Heart right ventricle (tissue), 16 donors: Measurements from ENCODE around the gene TTR. TPM values are rescaled to one million over a fixed set of nuclear protein-coding genes. Genes with fewer than 3 reads are reported as not detected.

Experiments used
- ATAC-seq, 8 donors: fragments of 200-7000 bp; cut with Tn5 transposase; one replicate each; pipeline ENCODE4 v1.9.1; 2020; ENCODE audit warnings: mild to moderate bottlenecking in 8 of 8, moderate library complexity in 8 of 8, moderate number of reproducible peaks in 1 of 8
- DNase-seq, 2 donors: peaks; one replicate each; pipeline ENCODE4 v3.0.0-alpha.2; 2020
- H3K27ac ChIP-seq, 10 donors: fragments of 200-600 bp; sonication (generic) in 2 of 10; one replicate each; pipeline versions ENCODE4 v1.5.0 to v1.8.0; 2020 to 2022; ENCODE audit warnings: mild to moderate bottlenecking in 3 of 10
- H3K27me3 ChIP-seq, 7 donors: fragments of 200-600 bp; one replicate each; pipeline ENCODE4 v1.8.0; 2021 to 2022; ENCODE audit warnings: mild to moderate bottlenecking in 2 of 7
- H3K36me3 ChIP-seq, 9 donors: fragments of 200-600 bp; sonication (generic) in 1 of 9; one replicate each; pipeline versions ENCODE4 v1.5.0 to v1.8.0; 2020 to 2022; ENCODE audit warnings: mild to moderate bottlenecking in 2 of 9
- H3K4me1 ChIP-seq, 9 donors: fragments of 200-600 bp; sonication (generic) in 1 of 9; one replicate each; pipeline versions ENCODE4 v1.5.0 to v1.8.0; 2020 to 2022; ENCODE audit warnings: mild to moderate bottlenecking in 4 of 9
- H3K4me3 ChIP-seq, 10 donors: fragments of 200-600 bp; sonication (generic) in 2 of 10; one replicate each; pipeline versions ENCODE4 v1.5.0 to v1.8.0; 2020 to 2022; ENCODE audit warnings: mild to moderate bottlenecking in 7 of 10, moderate library complexity in 2 of 10
- H3K9me3 ChIP-seq, 11 donors: fragments of 200-600 bp in 10 of 11; sonication (generic) in 2 of 11; one replicate each; pipeline versions ENCODE4 v1.5.0 to v1.8.0; 2013 to 2022; ENCODE audit warnings: mild to moderate bottlenecking in 2 of 11, control low read depth in 1 of 11, moderate library complexity in 1 of 11
- CTCF ChIP-seq, 9 donors: fragments of 200-600 bp; sonication (generic) in 2 of 9; IDR thresholded peaks; one replicate each; pipeline versions ENCODE4 v1.5.0 to v1.8.0; 2021 to 2022; ENCODE audit warnings: antibody characterized with exemption in 9 of 9, mild to moderate bottlenecking in 5 of 9, moderate library complexity in 1 of 9
- WGBS, 2 donors: extraction: QIAGEN DNeasy Blood & Tissue Kit; methylation state at CpG; one replicate each; pipeline ENCODE4 v1.1.7; 2013; ENCODE audit warnings: inconsistent platforms in 1 of 2; 5-methylcytosine and 5-hydroxymethylcytosine counted together
- intact Hi-C, 10 donors: fragments of 100-400 bp; cut with DNase I; formaldehyde crosslinking; loops; one replicate each; pipeline versions ENCODE4 v1.11.1 to v1.14.2; 2022
- polyA plus RNA-seq, 2 donors: library from polyadenylated mRNA; stranded (reverse); fragments of 200-250 nt; gene quantifications; one replicate each; pipeline ENCODE4 v1.2.3, GENCODE V29; 2013
- total RNA-seq, 10 donors: library from RNA; stranded (reverse); fragmentation: NEBNext Ultra II Directional in 3 of 10; extraction: Animal tissue kit (Norgen Biotek cat#: 25700) in 3 of 10; gene quantifications; one replicate each; pipeline versions ENCODE4 v1.2.1 to v1.2.4, GENCODE V29; 2021 to 2023
- donor health status: Arrhythmogenic right ventricular cardiomyopathy.
- donor health status: ischemic (EF 13 %, LVEDD 7.1; RV severe dilation, severe dysfunction).
- donor health status: healthy with polysubstance abuse.
- donor health status: DM: no; HTN: yes; CAD: no.
- donor health status: DM: no; HTN: no; CAD: no.
- donor health status: ischemic (EF 25% LVEDD 6.9; RV normal size, moderate dysfunction).
- donor health status: ischemic (EF 25% LVEDD 5.7; RV mildly dilated, moderate dysfunction).
- donor health status: healthy.
- donor health status: DM: yes; HTN: yes; CAD: no.
- donor health status: Ischemic cardiomyopathy.
- donor health status: ischemic (EF 35%, LVEDD 5.7; RV mildly dilated, moderate dysfunction).
- donor health status: nonischemic (EF 11% LVEDD 7.7; RV severe dilation, severe dysfunction).
- donor health status: DM: yes; HTN: yes; CAD: no.
- donor health status: PGD.
- donor health status: ischemic (EF 29% LVEDD 5.4; RV normal size, mild dysfunction).
- donor health status: nonischemic (EF 23%, LVEDD 6.1; RV moderate dilation, normal function).

Gene TTR
- total and polyA plus RNA-seq, 12 donors: 0.46 to 1.6 TPM; not detected in 10

- TF ChIP-seq CTCF (IDR thresholded peaks at IDR 0.05): no peak
- intact Hi-C loops: no loop called here
- no peak overlapping the region for H3K4me3 ChIP-seq
Observed at GRCh38 chr18:31634331-31634713, 42.6 kb downstream of the TTR start.

GRCh38 chr18:31636387-31636786 lies 44.7 kb downstream of the TTR start:
- intact Hi-C loops: no loop called here
- ATAC-seq (no peak), DNase-seq (no peak)
- Histone ChIP-seq H3K9me3 (peaks cover 0 to 9% (median 0%) of the 10 kb centered on the region in 11 donors), H3K4me1 (no peaks in the 10 kb centered on the region), H3K27ac (no peak overlapping the region), H3K27me3 (no peaks in the 10 kb centered on the region), H3K36me3 (peaks cover 0 to 5% (median 0%) of the 10 kb centered on the region in 9 donors), H3K4me3 (no peak overlapping the region)
- no peak for TF ChIP-seq CTCF (IDR thresholded peaks at IDR 0.05)

More at GRCh38 chr18:31634331-31634713, 42.6 kb downstream of the TTR start:
- DNase-seq: no peak
- WGBS, 2 donors: 75 to 79% methylated on average over 3 of the region's 3 CpGs
- no peak for ATAC-seq
- peaks cover 0 to 5% (median 0%) of the 10 kb centered on the region in 9 donors for H3K36me3 ChIP-seq
- H3K9me3 ChIP-seq: peaks cover 0 to 9% (median 0%) of the 10 kb centered on the region in 11 donors
- H3K27me3 ChIP-seq: no peaks in the 10 kb centered on the region
- no peak overlapping the region for H3K27ac ChIP-seq
- no peaks in the 10 kb centered on the region for H3K4me1 ChIP-seq

GRCh38 chr18:31637445-31637844 lies 45.8 kb downstream of the TTR start:
- no peak for DNase-seq
- no peak for ATAC-seq
- no peak for TF ChIP-seq CTCF (IDR thresholded peaks at IDR 0.05)
- H3K4me1 ChIP-seq: no peaks in the 10 kb centered on the region
- H3K27me3 ChIP-seq: no peaks in the 10 kb centered on the region
- H3K9me3 ChIP-seq: peaks cover 0 to 9% (median 0%) of the 10 kb centered on the region in 11 donors
- H3K36me3 ChIP-seq: peaks cover 0 to 5% (median 0%) of the 10 kb centered on the region in 9 donors
- no peak overlapping the region for H3K27ac ChIP-seq
- 96 to 98% methylated on average over 3 of the region's 3 CpGs for WGBS, 2 donors
- no peak overlapping the region for H3K4me3 ChIP-seq
- intact Hi-C loops: no loop called here

GRCh38 chr18:31643003-31643402 lies 51.3 kb downstream of the TTR start:
- H3K4me3 ChIP-seq: no peak overlapping the region
- intact Hi-C loops: no loop called here
- no peak for DNase-seq
- ATAC-seq: no peak
- H3K9me3 ChIP-seq: no peaks in the 10 kb centered on the region
- no peaks in the 10 kb centered on the region for H3K27me3 ChIP-seq
- H3K36me3 ChIP-seq: no peaks in the 10 kb centered on the region
- H3K4me1 ChIP-seq: no peaks in the 10 kb centered on the region
- no peak for TF ChIP-seq CTCF (IDR thresholded peaks at IDR 0.05)
- 93 to 95% methylated on average over 4 of the region's 4 CpGs for WGBS, 2 donors
- H3K27ac ChIP-seq: no peak overlapping the region
